HepG2 (cell line): Measurements from ENCODE around the gene C1QBP. TPM values are rescaled to one million over a fixed set of nuclear protein-coding genes. Genes with fewer than 3 reads are reported as not detected.

Experiments
- BRD4 ChIP-seq: sonication (generic); formaldehyde crosslinking; IDR thresholded peaks from 2 replicates; pipeline ENCODE4 v1.4.0; 2020; ENCODE audit warnings: missing genetic modification reagents
- CAMTA2 ChIP-seq: sonication (generic); formaldehyde crosslinking; IDR thresholded peaks from 2 replicates; pipeline ENCODE4 v1.4.0; 2020; ENCODE audit warnings: mild to moderate bottlenecking, missing genetic modification reagents, borderline replicate concordance
- CBFB ChIP-seq: sonication (generic); formaldehyde crosslinking; IDR thresholded peaks from 2 replicates; pipeline ENCODE4 v1.4.0; 2020; ENCODE audit warnings: missing genetic modification reagents
- ELF4 ChIP-seq: sonication (generic); formaldehyde crosslinking; IDR thresholded peaks from 2 replicates; pipeline ENCODE4 v1.5.0; 2020; ENCODE audit warnings: missing genetic modification reagents, mild to moderate bottlenecking, moderate library complexity, borderline replicate concordance
- EP300 ChIP-seq, 3 experiments: sonication (generic) in 1 of 3; formaldehyde crosslinking in 1 of 3; IDR thresholded peaks; 2 replicates each; pipeline versions ENCODE4 v1.5.1 to v1.6.1; 2011 to 2020; ENCODE audit warnings: low read depth in 2 of 3, low read length in 2 of 3, borderline replicate concordance in 1 of 3, improper control_type of control experiment in 1 of 3, mild to moderate bottlenecking in 1 of 3, missing genetic modification reagents in 1 of 3, moderate library complexity in 1 of 3
- ETV6 ChIP-seq: sonication (generic); formaldehyde crosslinking; conservative IDR thresholded peaks from 2 replicates; pipeline ENCODE4 v1.4.0; 2020; ENCODE audit warnings: missing genetic modification reagents
- FOXO1 ChIP-seq: sonication (generic); formaldehyde crosslinking; IDR thresholded peaks from 2 replicates; pipeline ENCODE4 v1.4.0; 2020; ENCODE audit warnings: missing genetic modification reagents
- GABPA ChIP-seq, 2 experiments: IDR thresholded peaks; 2 replicates each; pipeline ENCODE4 v1.6.1; 2011 to 2016; ENCODE audit warnings: low read depth in 2 of 2, low read length in 1 of 2, missing biosample characterization in 1 of 2, missing genetic modification characterization in 1 of 2
- GABPB1 ChIP-seq: IDR thresholded peaks from 2 replicates; pipeline ENCODE4 v1.6.1; 2016; ENCODE audit warnings: mild to moderate bottlenecking, missing genetic modification reagents, moderate library complexity, missing compliant biosample characterization
- GATA4 ChIP-seq: sonication (generic); IDR thresholded peaks from 2 replicates; pipeline ENCODE4 v1.6.1; 2016; ENCODE audit warnings: antibody characterized with exemption, low read depth, borderline replicate concordance
- HNRNPLL ChIP-seq: fragments of 200-400 bp; formaldehyde crosslinking; IDR thresholded peaks from 2 replicates; pipeline ENCODE4 v1.6.1; 2017; ENCODE audit warnings: mild to moderate bottlenecking, low read depth, low read length; ENCODE audit not compliant: poor library complexity, severe bottlenecking
- MLLT10 ChIP-seq: sonication (generic); formaldehyde crosslinking; IDR thresholded peaks from 2 replicates; pipeline ENCODE4 v1.4.0; 2020; ENCODE audit warnings: missing genetic modification reagents
- NFKB2 ChIP-seq: sonication (generic); formaldehyde crosslinking; IDR thresholded peaks from 2 replicates; pipeline ENCODE4 v1.4.0; 2020; ENCODE audit warnings: missing genetic modification reagents, borderline replicate concordance
- REXO4 ChIP-seq: sonication (generic); formaldehyde crosslinking; IDR thresholded peaks from 2 replicates; pipeline ENCODE4 v1.8.0; 2022; ENCODE audit warnings: missing genetic modification reagents, mild to moderate bottlenecking, borderline replicate concordance
- SIN3B ChIP-seq: fragments of 150-350 bp; IDR thresholded peaks from 2 replicates; pipeline ENCODE4 v1.6.1; 2014; ENCODE audit warnings: low read length
- ZNF569 ChIP-seq: sonication (generic); formaldehyde crosslinking; IDR thresholded peaks from 2 replicates; pipeline ENCODE4 v1.5.0; 2020; ENCODE audit warnings: mild to moderate bottlenecking, missing genetic modification reagents, moderate library complexity, borderline replicate concordance
- ZNF746 ChIP-seq: sonication (generic); formaldehyde crosslinking; IDR thresholded peaks from 2 replicates; pipeline ENCODE4 v1.8.0; 2022; ENCODE audit warnings: mild to moderate bottlenecking, missing genetic modification reagents
- ZNF792 ChIP-seq: IDR thresholded peaks from 2 replicates; pipeline ENCODE4 v1.6.1; 2016
- polyA plus RNA-seq, 8 experiments: library from polyadenylated mRNA; depleted of rRNA in 3 of 8; stranded (reverse) in 7 of 8; unstranded in 1 of 8; fragments of >200 nt; fragmentation: Illumina TruSeq in 4 of 8; extraction: Trizol in 4 of 8; gene quantifications; 2 replicates each; pipeline versions ENCODE4 v1.2.1 to v1.2.3, GENCODE V29; 2011 to 2016; ENCODE audit warnings: low read depth in 4 of 8, missing spikeins in 1 of 8, mixed read lengths in 1 of 8; ENCODE audit not compliant: insufficient read depth in 1 of 8
- total RNA-seq, 5 experiments: library from RNA; depleted of rRNA; stranded (reverse); fragments of >200 nt; fragmentation: Illumina TruSeq; extraction: Trizol; gene quantifications; 2 replicates each; pipeline ENCODE4 v1.2.3, GENCODE V29; 2016; ENCODE audit warnings: low read depth in 1 of 5
- TF ChIP-seq, protein P1 (sequence below): sonication (generic); formaldehyde crosslinking; IDR thresholded peaks from 2 replicates; pipeline ENCODE4 v1.4.0; 2020; ENCODE audit warnings: missing genetic modification reagents
- TF ChIP-seq, protein P2 (sequence below): sonication (generic); formaldehyde crosslinking; IDR thresholded peaks from 2 replicates; pipeline ENCODE4 v1.8.0; 2023; ENCODE audit warnings: mild to moderate bottlenecking, missing genetic modification reagents
- TF ChIP-seq, protein P3 (sequence below): fragments of 450-650 bp; IDR thresholded peaks from 2 replicates; pipeline ENCODE4 v1.6.1; 2016
- TF ChIP-seq, protein P4 (sequence below): IDR thresholded peaks from 2 replicates; pipeline ENCODE4 v1.4.0; 2020; ENCODE audit warnings: mild to moderate bottlenecking, missing genetic modification reagents

The C1QBP gene
- total and polyA plus RNA-seq, 2 of the 13 experiments (the other 11 are each of a cell fraction or from before 2014, with no cell fraction given): 219 to 680 TPM

DNA sequence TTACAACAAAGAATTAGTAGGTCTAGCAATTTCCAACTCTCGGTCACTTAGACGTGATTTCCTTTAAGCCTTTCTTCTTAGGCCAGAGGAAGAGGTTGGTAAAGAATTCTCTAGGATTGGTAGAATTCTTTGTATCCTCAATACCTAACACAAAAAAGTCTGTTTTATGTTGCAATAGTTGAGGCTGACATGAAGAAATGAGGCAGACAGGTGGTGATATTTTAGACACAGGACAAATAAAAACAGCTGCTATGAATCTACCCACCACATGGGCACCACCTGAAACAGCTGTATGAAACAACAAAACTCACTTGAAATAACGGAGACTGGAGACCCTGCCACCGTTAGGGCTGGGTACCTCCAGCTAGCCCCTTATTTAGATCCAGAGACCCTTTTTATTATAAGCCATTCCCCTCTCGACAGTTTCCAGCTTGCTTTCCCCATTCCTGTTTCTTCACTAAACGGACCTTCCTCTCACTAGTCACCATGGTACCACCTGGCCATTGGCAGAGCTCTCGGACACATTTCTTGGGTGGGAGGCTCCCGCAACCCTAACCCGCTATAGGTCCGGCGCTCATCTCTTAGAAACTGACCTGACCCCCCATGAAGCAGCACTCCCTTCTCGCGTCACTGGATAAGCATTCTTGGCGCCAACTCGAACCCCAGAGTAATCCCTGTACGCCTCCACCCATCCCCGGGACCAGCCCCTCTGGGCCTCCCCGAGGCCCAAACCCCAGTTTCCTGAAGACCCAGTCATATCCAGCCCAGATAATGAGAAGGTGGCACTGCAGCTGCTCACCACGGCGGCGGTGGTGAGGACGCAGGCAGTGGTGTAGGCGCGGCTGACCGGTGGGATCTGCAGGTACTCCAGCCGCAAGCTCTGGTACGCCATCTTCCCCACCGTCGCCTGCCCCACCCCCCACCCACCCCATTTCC is 46.6 kb upstream of the C1QBP start, which contains the start of gene DERL2 (continued):
- TF ChIP-seq EP300 (IDR thresholded peaks at IDR 0.05; ENCODE audit: low read depth in 2 of 2, low read length in 2 of 2): no peak
- TF ChIP-seq EP300 (CRISPR knock-in tag; IDR thresholded peaks at IDR 0.05; ENCODE audit: borderline replicate concordance): no peak
- no peak for TF ChIP-seq HNRNPLL
- TF ChIP-seq GABPB1: peak; percentile 48; the same call in 1 of the 2 replicates
- TF ChIP-seq, protein P1, sequence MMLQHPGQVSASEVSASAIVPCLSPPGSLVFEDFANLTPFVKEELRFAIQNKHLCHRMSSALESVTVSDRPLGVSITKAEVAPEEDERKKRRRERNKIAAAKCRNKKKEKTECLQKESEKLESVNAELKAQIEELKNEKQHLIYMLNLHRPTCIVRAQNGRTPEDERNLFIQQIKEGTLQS (CRISPR knock-in tag): no peak
- TF ChIP-seq, protein P2, sequence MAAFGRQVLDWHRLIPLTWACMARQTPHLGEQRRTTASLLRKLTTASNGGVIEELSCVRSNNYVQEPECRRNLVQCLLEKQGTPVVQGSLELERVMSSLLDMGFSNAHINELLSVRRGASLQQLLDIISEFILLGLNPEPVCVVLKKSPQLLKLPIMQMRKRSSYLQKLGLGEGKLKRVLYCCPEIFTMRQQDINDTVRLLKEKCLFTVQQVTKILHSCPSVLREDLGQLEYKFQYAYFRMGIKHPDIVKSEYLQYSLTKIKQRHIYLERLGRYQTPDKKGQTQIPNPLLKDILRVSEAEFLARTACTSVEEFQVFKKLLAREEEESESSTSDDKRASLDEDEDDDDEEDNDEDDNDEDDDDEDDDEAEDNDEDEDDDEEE (CRISPR knock-in tag): no peak
- TF ChIP-seq ZNF792: no peak
- TF ChIP-seq SIN3B: peak; percentile 78
- TF ChIP-seq GATA4: no peak
- TF ChIP-seq REXO4 (CRISPR knock-in tag): no peak
- TF ChIP-seq NFKB2 (CRISPR knock-in tag): no peak
- TF ChIP-seq FOXO1 (CRISPR knock-in tag): no peak
- TF ChIP-seq MLLT10 (CRISPR knock-in tag): no peak
- TF ChIP-seq, protein P3, sequence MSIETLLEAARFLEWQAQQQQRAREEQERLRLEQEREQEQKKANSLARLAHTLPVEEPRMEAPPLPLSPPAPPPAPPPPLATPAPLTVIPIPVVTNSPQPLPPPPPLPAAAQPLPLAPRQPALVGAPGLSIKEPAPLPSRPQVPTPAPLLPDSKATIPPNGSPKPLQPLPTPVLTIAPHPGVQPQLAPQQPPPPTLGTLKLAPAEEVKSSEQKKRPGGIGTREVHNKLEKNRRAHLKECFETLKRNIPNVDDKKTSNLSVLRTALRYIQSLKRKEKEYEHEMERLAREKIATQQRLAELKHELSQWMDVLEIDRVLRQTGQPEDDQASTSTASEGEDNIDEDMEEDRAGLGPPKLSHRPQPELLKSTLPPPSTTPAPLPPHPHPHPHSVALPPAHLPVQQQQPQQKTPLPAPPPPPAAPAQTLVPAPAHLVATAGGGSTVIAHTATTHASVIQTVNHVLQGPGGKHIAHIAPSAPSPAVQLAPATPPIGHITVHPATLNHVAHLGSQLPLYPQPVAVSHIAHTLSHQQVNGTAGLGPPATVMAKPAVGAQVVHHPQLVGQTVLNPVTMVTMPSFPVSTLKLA: no peak
- TF ChIP-seq ELF4 (CRISPR knock-in tag): no peak
- TF ChIP-seq ETV6 (CRISPR knock-in tag): no peak
- TF ChIP-seq ZNF746 (CRISPR knock-in tag): 0 out of 2 replicates have a peak, but pooled peaks have one; percentile 8
- TF ChIP-seq GABPA (IDR thresholded peaks at IDR 0.05; ENCODE audit: low read depth, low read length): peak; percentile 62
- peak; percentile 58; the same call in 1 of the 2 replicates for TF ChIP-seq GABPA (CRISPR knock-in tag; IDR thresholded peaks at IDR 0.05; ENCODE audit: low read depth)
- TF ChIP-seq, protein P4, sequence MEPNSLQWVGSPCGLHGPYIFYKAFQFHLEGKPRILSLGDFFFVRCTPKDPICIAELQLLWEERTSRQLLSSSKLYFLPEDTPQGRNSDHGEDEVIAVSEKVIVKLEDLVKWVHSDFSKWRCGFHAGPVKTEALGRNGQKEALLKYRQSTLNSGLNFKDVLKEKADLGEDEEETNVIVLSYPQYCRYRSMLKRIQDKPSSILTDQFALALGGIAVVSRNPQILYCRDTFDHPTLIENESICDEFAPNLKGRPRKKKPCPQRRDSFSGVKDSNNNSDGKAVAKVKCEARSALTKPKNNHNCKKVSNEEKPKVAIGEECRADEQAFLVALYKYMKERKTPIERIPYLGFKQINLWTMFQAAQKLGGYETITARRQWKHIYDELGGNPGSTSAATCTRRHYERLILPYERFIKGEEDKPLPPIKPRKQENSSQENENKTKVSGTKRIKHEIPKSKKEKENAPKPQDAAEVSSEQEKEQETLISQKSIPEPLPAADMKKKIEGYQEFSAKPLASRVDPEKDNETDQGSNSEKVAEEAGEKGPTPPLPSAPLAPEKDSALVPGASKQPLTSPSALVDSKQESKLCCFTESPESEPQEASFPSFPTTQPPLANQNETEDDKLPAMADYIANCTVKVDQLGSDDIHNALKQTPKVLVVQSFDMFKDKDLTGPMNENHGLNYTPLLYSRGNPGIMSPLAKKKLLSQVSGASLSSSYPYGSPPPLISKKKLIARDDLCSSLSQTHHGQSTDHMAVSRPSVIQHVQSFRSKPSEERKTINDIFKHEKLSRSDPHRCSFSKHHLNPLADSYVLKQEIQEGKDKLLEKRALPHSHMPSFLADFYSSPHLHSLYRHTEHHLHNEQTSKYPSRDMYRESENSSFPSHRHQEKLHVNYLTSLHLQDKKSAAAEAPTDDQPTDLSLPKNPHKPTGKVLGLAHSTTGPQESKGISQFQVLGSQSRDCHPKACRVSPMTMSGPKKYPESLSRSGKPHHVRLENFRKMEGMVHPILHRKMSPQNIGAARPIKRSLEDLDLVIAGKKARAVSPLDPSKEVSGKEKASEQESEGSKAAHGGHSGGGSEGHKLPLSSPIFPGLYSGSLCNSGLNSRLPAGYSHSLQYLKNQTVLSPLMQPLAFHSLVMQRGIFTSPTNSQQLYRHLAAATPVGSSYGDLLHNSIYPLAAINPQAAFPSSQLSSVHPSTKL (CRISPR knock-in tag): 0 out of 2 replicates have a peak, but pooled peaks have one; percentile 21
- peak; percentile 57; the same call in 1 of the 2 replicates for TF ChIP-seq BRD4 (CRISPR knock-in tag)
- no peak for TF ChIP-seq ZNF569 (CRISPR knock-in tag)
- TF ChIP-seq CAMTA2: no peak
- TF ChIP-seq CBFB (CRISPR knock-in tag): no peak
